Spleen (tissue), 7 donors: ENCODE results near the gene SORCS2.

ENCODE experiments used
- CTCF ChIP-seq, 11 experiments: fragments of 200-600 bp in 7 of 11; fragments of 450-650 bp in 4 of 11; sonication (generic) in 4 of 11; IDR thresholded peaks in 8 of 11; conservative IDR thresholded peaks in 3 of 11; 1 replicate in 7 of 11; 2 replicates in 4 of 11; pipeline versions ENCODE4 v1.4.0 to v1.8.0; 2016 to 2021; ENCODE audit warnings: antibody characterized with exemption in 11 of 11, inconsistent platforms in 4 of 11, mild to moderate bottlenecking in 1 of 11
- POLR2A ChIP-seq, 3 donors: fragments of 450-650 bp; IDR thresholded peaks; one replicate each; pipeline ENCODE4 v1.5.1; 2017; ENCODE audit warnings: antibody characterized with exemption in 3 of 3, mild to moderate bottlenecking in 1 of 3
- POLR2AphosphoS5 ChIP-seq, 3 donors: sonication (generic); formaldehyde crosslinking; IDR thresholded peaks; one replicate each; pipeline ENCODE4 v1.5.1; 2017; ENCODE audit warnings: antibody characterized with exemption in 3 of 3
- donor health status: DM: no; HTN: no; CAD: no; lungs with moderate emphysema.
- donor health status: DM: no; HTN: no; CAD: no.
- donor health status: DM: no; HTN: no; CAD: no.

- TF ChIP-seq CTCF (IDR thresholded peaks at IDR 0.05 in 8 of 11, conservative IDR thresholded peaks at IDR 0.05 in 3 of 11) (no peak), POLR2AphosphoS5 (IDR thresholded peaks at IDR 0.05) (no peak), POLR2A (IDR thresholded peaks at IDR 0.05) (no peak)
These were observed 539.9 kb downstream of the SORCS2 start for GRCh38 chr4:7732263-7732662.
